SU-DHL-6 (cell line): ENCODE measurements around the gene PACC1.
"Not testable (repeated sequence)": the region's sequence is repeated elsewhere in the genome, so short reads cannot be mapped to it uniquely, and the experiment has no call there.

ENCODE experiments used
- H2AFZ ChIP-seq: fragments of 200-600 bp; sonication (generic); 2 replicates; pipeline ENCODE4 v1.6.1; 2014; ENCODE audit warnings: low read depth, mild to moderate bottlenecking, moderate library complexity, mixed read lengths, antibody characterized with exemption, low read length; ENCODE audit not compliant: severe bottlenecking
- H3F3A ChIP-seq: fragments of 200-600 bp; shearing (Covaris generic); 2 replicates; pipeline ENCODE4 v1.6.0; 2016; ENCODE audit warnings: antibody characterized with exemption, mild to moderate bottlenecking; ENCODE audit not compliant: insufficient read depth
- H3K27ac ChIP-seq: fragments of 200-600 bp; sonication (generic); 2 replicates; pipeline ENCODE4 v1.5.1; 2016; ENCODE audit warnings: low read depth, mild to moderate bottlenecking, low read length, moderate library complexity, mixed read lengths
- H3K27me3 ChIP-seq: fragments of 200-600 bp; sonication (generic), shearing (Covaris generic); 2 replicates; pipeline ENCODE4 v1.6.0; 2014; ENCODE audit warnings: mild to moderate bottlenecking, low read length
- H3K36me3 ChIP-seq: fragments of 200-600 bp; sonication (generic); 2 replicates; pipeline ENCODE4 v1.6.1; 2014; ENCODE audit warnings: mild to moderate bottlenecking, low read length, mixed read lengths
- H3K4me2 ChIP-seq: fragments of 300-600, 200-600 bp; shearing (Covaris generic), sonication (generic); 2 replicates; pipeline ENCODE4 v1.6.0; 2014; ENCODE audit warnings: low read length, low read depth, mild to moderate bottlenecking; ENCODE audit not compliant: poor library complexity, severe bottlenecking
- H3K4me3 ChIP-seq: fragments of 200-600 bp; sonication (generic); 2 replicates; pipeline ENCODE4 v1.5.1; 2014; ENCODE audit warnings: antibody characterized with exemption, low read length, mild to moderate bottlenecking, mixed read lengths; ENCODE audit not compliant: insufficient read depth, poor library complexity, severe bottlenecking
- H3K79me2 ChIP-seq: fragments of 200-600 bp; sonication (generic); 2 replicates; pipeline ENCODE4 v1.6.1; 2014; ENCODE audit warnings: mild to moderate bottlenecking, low read length, moderate library complexity; ENCODE audit not compliant: insufficient read depth
- H3K9ac ChIP-seq: fragments of 200-600 bp; sonication (generic); 2 replicates; pipeline ENCODE4 v1.7.0; 2014; ENCODE audit warnings: mild to moderate bottlenecking, low read length
- H3K9me2 ChIP-seq: fragments of 200-600 bp; sonication (generic); replicated peaks from 2 replicates; pipeline ENCODE4 v1.6.1; 2014; ENCODE audit warnings: low read length; ENCODE audit not compliant: insufficient read depth
- H3K9me3 ChIP-seq: fragments of 200-600 bp; sonication (generic); 2 replicates; pipeline ENCODE4 v1.6.1; 2014; ENCODE audit warnings: low read length, mixed read lengths; ENCODE audit not compliant: insufficient read depth
- H4K20me1 ChIP-seq: fragments of 200-600 bp; sonication (generic); 2 replicates; pipeline ENCODE4 v1.6.1; 2014; ENCODE audit warnings: low read depth, mild to moderate bottlenecking, antibody characterized with exemption, low read length, moderate library complexity, mixed read lengths
- CTCF ChIP-seq: fragments of 200-600 bp; sonication (generic); IDR thresholded peaks from one replicate; pipeline ENCODE4 v1.5.1; 2017; ENCODE audit warnings: antibody characterized with exemption, mild to moderate bottlenecking, low read length, moderate library complexity; ENCODE audit not compliant: insufficient read depth, poor library complexity, severe bottlenecking
- EZH2phosphoT487 ChIP-seq: fragments of 200-600 bp; sonication (generic), shearing (Covaris generic); conservative IDR thresholded peaks from 2 replicates; pipeline ENCODE4 v1.6.1; 2018; ENCODE audit warnings: mild to moderate bottlenecking, antibody characterized with exemption, low read length, moderate library complexity, mixed read lengths

Gene PACC1

GRCh38 chr1:212397171-212397570 is 17.5 kb downstream of the PACC1 start:
- no peak overlapping the region for H3K27ac ChIP-seq
- no peak overlapping the region for H3K4me3 ChIP-seq
- H2AFZ ChIP-seq = no peak overlapping the region
- no peaks in the 10 kb centered on the region for H3K9me2 ChIP-seq
- peaks cover 19% of the 10 kb centered on the region for H3K36me3 ChIP-seq
- no peak overlapping the region for H3K4me2 ChIP-seq
- no peaks in the 10 kb centered on the region for H3K27me3 ChIP-seq
- H3K79me2 ChIP-seq = no peaks in the 10 kb centered on the region
- no peak for TF ChIP-seq EZH2phosphoT487
- TF ChIP-seq CTCF = no peak
- no peaks in the 10 kb centered on the region for H3F3A ChIP-seq
- no peaks in the 10 kb centered on the region for H4K20me1 ChIP-seq
- no peak overlapping the region for H3K9ac ChIP-seq
- peaks cover 12% of the 10 kb centered on the region; the same call in 1 of the 2 replicates for H3K9me3 ChIP-seq

- peaks cover 12% of the 10 kb centered on the region; the same call in 1 of the 2 replicates for H3K9me3 ChIP-seq
- H3K27ac ChIP-seq = no peak overlapping the region
These were observed 18.0 kb downstream of the PACC1 start for GRCh38 chr1:212396638-212397037.

GRCh38 chr1:212395678-212396437 is 18.8 kb downstream of the PACC1 start:
- peaks cover 19% of the 10 kb centered on the region for H3K36me3 ChIP-seq
- not testable (repeated sequence) for H4K20me1 ChIP-seq, H3K27me3 ChIP-seq, H3K9me2 ChIP-seq, H3K4me3 ChIP-seq, H3K79me2 ChIP-seq, H3K4me2 ChIP-seq, H3K27ac ChIP-seq, H3K9ac ChIP-seq, H3F3A ChIP-seq, H2AFZ ChIP-seq
- H3K9me3 ChIP-seq = peaks cover 12% of the 10 kb centered on the region; the same call in 1 of the 2 replicates

More at GRCh38 chr1:212396638-212397037, 18.0 kb downstream of the PACC1 start:
- Histone ChIP-seq H3K9ac (no peak overlapping the region), H3K4me2 (no peak overlapping the region), H4K20me1 (no peaks in the 10 kb centered on the region), H3K36me3 (peaks cover 19% of the 10 kb centered on the region), H3K4me3 (no peak overlapping the region), H3K79me2 (no peaks in the 10 kb centered on the region), H3K9me2 (no peaks in the 10 kb centered on the region), H3K27me3 (no peaks in the 10 kb centered on the region), H3F3A (no peaks in the 10 kb centered on the region), H2AFZ (no peak overlapping the region)
- no peak for TF ChIP-seq EZH2phosphoT487
- TF ChIP-seq CTCF = no peak

GRCh38 chr1:212388985-212389716 is 25.5 kb downstream of the PACC1 start:
- Histone ChIP-seq H3F3A (no peaks in the 10 kb centered on the region), H3K4me3 (no peak overlapping the region), H4K20me1 (no peaks in the 10 kb centered on the region), H3K36me3 (peaks cover 5% of the 10 kb centered on the region; the same call in 1 of the 2 replicates), H3K4me2 (no peak overlapping the region), H2AFZ (no peak overlapping the region), H3K9me2 (no peaks in the 10 kb centered on the region), H3K9ac (no peak overlapping the region), H3K9me3 (no peaks in the 10 kb centered on the region), H3K79me2 (peaks cover 16% of the 10 kb centered on the region), H3K27me3 (no peaks in the 10 kb centered on the region), H3K27ac (no peak overlapping the region)
- no peak for TF ChIP-seq EZH2phosphoT487
- no peak for TF ChIP-seq CTCF
